ENCODE measurements around the gene PEAK3.

The PEAK3 gene

DNA sequence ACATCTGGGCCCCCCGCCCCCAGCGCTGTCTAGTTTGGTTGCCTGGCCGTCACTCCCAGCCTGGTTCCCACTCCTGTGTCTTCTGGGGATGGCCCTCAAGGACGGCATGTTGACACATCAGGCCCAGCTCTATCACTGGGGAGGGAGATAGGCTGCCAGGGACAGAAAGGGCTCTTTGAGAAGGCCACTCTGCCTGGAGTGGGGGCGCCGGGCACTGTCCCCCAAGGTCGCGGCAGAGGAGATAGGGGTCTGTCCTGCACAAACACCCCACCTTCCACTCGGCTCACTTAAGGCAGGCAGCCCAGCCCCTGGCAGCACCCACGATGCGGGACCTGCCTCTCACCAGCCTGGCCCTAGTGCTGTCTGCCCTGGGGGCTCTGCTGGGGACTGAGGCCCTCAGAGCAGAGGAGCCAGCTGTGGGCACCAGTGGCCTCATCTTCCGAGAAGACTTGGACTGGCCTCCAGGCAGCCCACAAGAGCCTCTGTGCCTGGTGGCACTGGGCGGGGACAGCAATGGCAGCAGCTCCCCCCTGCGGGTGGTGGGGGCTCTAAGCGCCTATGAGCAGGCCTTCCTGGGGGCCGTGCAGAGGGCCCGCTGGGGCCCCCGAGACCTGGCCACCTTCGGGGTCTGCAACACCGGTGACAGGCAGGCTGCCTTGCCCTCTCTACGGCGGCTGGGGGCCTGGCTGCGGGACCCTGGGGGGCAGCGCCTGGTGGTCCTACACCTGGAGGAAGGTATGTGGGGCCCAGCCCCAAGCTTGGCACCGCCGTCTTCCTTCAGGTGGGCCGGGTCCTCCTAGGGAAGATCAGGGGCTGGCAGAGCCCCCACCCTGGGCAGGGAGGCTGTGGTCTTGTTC, 32.7 kb downstream of the PEAK3 start, which contains the start of gene AMH:
Gene AMH, plus strand, starts transcription at position 314 of the 857 bp plus-strand sequence. Its CDS starts 10 bp downstream, at position 324.
- DNase-seq, result no peak

DNA sequence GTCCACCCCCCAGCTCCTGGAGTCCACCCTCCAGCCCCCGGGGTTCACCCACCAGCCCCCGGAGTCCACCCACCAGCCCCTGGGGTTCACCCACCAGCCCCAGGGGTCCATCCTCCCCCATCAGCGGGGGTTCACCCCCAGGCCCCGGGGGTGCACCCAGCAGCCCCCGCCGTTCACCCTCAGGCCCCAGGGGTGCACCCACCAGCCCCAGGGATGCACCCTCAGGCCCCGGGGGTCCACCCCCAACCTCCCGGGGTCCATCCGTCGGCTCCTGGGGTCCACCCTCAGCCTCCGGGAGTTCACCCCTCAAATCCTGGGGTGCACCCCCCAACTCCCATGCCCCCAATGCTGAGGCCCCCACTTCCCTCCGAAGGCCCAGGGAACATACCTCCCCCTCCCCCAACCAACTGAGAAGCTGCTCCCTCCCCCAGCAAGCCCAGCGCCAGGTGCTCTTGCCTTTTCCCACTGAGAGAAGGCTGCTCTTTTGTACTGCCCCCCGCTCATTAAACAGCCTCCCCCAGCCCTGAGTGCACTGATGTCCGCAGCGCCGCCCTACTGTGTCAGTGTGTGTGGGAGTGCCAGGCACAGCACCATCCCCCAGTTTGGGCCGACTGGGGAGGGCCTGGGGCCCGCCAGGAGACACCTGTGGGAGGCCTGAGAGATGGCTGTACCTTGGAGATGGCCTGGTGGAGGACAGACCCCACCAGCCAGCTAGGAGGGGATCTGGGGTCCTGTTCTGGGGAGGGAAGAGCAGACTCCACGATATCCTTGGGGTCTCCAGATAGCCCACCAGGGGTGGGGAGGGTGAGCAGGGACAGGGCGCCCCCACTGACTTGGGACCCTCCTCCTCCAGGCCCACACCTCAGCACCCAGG, 33.6 kb downstream of the PEAK3 start:
- DNase-seq, result no peak

DNA sequence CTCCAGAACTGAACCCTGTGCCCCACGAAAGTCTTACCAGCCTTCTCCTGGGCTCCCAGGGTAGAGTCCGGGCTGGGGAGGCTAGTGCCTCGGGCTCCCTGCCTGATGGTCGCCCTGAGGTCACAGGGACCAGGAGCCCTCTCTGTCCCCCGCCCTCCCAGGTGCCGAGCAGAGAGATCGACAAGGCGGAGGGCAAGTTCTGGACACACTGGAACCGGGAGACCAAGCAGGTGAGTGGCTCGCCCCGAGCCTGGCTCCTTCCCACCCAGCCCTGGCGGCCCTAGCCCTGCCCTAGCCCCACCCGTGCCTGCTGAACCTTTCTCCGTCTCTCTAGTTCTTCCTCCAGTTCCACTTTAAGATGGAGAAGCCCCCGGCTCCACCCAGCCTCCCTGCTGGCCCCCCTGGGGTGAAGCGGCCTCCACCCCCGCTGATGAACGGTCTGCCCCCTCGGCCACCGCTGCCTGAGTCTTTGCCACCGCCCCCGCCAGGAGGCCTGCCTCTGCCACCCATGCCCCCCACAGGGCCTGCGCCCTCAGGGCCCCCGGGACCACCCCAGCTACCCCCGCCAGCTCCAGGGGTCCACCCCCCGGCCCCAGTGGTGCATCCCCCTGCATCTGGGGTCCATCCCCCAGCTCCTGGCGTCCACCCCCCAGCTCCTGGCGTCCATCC, 34.4 kb downstream of the PEAK3 start:
- DNase-seq, result no peak

DNA sequence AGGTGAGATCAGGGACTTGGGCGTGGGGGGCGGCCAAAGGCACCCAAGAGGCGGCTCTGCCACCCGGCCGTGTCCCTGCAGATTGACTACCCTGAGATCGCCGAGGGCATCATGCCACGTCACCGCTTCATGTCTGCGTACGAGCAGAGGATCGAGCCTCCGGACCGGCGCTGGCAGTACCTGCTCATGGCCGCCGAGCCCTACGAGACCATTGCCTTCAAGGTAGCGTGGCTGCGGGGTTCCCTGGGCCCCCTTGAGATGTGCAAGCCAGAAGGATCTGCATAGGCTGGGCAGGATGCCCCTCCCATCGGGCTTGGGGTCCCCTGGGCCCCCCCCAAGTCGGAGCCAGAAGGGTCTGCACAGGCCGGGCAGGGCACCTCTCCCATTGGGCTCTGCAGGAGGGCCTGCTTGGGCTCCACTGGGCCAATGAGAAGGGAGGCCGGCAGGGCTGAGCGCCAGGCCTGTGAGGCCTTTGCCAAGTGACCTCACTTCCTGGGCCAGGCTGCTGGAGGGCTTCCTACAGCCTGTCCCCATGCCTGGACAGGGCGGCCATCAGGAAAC, 35.1 kb downstream of the PEAK3 start:
- DNase-seq, result no peak

DNA sequence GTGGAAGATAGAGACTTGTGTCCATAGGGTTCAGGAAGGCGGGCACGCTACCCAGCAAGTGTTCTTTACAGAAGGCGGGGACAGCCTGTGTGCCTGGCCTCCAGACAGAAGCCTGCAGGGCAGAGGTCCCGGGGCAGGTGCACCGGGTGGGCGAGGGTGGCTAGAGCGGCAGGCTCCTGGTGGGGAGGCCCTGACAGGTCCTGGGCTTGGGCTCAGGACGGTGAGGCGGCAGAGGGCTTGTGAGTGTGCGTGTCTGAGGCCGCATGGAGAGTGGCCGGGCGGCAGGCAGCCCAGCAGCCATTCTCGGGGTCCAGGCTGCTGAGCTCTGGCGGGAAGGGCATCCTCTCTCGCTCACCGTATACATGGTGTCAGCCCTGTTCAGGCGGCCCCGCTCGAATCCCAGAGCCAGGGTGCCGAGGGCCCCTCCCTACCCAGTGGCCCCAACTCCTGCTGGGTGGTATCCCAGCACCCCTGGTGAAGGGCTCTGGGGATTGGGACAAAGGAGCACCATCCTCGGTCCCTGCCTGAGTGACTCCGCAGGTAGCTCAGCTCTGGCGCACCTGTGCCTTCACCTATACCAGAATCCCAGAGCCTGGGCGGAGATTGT, 35.9 kb downstream of the PEAK3 start:
- no peak for DNase-seq

DNA sequence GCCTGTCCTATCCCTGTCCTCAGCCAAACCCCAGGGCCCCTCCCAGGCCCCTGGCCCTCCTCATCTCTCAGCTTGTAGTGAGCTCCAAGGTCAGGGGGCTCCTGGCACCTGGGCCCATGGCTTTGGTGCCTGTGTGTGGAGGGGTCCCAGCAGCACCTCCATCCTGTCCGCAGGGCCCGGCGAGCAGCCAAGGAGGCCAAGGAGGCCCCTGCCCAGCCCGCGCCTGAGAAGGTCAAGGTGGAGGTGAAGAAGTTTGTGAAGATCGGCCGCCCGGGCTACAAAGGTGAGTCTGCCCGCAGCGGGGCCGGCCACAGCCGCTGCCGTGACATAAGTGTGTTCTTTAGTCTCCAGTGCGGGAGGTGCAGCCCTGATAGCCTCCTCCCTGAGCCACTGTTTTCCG, 36.7 kb downstream of the PEAK3 start:
- DNase-seq, result no peak

DNA sequence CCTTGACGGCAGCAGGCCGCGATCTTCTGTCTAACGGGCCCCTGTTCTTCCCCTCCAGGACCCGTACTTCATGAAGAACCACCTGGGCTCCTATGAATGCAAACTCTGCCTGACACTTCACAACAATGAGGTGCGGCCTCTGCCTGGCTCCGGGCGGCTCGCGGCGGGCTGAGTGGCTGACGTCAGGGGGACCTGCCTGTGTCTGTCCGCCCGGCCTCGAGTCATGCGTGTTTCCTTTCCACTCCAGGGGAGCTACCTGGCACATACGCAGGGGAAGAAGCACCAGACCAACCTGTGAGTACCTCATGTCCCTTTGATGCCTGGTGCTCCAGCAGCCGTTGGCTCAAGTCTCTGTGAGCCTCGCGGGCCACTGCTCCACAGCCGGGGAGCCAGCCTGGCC, 37.5 kb downstream of the PEAK3 start:
- DNase-seq, result no peak

DNA sequence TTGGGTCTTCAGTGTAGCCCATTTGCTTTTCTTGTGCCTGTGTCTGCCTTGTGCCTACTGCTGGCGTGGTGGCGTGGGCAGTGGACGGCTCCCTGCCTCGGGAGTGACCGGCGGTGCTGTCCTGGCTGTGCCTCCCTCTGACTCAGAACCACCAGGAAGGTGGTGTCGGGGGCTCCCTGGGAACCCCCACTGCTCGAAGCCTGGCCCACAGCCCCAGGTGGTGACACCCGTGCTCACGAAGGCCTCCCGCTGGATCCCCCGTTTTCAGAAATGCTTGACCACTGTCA, 37.9 kb downstream of the PEAK3 start:
- DNase-seq, result no peak

DNA sequence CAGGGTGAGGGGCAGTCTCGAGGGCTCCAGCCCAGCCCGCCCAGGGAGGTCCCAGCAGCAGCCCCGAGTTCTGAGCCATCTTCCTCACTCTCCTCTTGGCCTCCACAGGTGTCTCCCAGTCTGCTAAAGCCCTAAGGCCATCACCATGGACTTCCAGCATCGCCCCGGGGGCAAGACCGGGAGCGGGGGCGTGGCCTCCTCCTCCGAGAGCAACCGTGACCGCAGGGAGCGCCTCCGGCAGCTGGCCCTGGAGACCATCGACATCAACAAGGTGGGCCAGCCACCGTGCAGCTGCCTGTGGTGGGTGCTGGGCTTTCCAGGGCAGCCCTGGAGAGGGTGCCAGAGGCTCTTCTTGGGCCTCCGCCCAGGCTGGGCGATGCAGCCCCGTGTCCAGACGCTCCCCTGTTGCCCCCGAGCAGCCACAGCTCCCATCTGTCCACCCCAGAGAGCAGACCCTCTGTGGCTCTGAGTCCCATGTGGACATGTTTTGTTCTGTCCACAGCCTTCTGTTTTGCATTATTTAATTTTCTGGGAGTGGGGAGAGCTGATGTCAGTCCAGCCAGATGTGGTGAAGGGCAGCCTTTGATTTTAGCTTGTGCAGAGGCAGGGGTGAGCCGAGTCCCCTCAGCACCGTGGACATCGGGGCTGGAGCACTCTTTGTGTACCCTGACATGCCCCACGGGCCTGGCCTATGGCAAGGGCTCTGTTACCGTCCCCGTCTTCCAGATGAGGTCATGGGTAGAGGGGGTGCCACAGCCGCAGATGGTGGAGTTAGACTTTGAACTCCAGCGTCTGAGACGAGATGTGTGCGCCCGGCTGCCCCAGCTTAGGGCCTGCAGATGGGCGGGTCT, 38.5 kb downstream of the PEAK3 start:
- DNase-seq, result no peak

DNA sequence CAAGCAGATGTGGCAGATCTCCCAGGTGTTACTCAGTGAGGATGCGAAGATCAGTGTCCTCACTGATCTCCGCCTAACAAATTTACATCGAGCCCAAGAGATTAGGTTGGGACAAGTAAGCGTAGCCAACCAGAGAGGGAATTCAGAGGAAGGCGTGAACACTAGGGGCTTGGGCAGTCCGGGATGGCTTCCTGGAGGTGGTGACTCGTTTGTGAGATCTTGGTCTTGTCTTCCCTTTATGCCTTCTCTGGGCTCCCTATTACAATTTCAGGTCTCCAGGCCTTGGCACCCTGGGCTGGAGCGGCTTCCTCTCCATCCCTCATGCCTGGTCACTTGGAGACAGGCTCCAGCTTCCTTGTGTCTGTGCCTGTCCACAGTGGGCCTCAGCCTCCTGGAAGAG, 39.2 kb downstream of the PEAK3 start:
- DNase-seq, result no peak

DNA sequence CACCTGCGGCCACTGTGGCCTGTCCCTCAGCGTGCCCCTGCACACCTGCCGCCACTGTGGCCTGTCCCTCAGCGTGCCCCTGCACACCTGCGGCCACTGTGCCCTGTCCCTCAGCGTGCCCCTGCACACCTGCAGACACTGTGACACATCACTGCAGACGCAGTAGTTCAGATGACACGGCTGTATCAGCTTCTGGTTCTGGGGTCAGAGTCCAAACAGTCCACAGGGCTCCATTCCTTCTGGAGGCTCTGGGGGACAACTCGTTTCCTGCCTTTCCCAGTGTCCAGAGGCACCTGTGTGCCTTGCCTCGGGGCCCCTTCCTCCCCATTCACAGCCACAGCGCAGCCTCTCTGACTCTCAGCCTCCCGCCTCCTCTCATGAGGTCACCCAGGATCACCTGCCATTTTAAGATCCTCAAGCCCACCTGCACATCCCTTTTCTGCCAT, 39.9 kb downstream of the PEAK3 start:
- no peak for DNase-seq

DNA sequence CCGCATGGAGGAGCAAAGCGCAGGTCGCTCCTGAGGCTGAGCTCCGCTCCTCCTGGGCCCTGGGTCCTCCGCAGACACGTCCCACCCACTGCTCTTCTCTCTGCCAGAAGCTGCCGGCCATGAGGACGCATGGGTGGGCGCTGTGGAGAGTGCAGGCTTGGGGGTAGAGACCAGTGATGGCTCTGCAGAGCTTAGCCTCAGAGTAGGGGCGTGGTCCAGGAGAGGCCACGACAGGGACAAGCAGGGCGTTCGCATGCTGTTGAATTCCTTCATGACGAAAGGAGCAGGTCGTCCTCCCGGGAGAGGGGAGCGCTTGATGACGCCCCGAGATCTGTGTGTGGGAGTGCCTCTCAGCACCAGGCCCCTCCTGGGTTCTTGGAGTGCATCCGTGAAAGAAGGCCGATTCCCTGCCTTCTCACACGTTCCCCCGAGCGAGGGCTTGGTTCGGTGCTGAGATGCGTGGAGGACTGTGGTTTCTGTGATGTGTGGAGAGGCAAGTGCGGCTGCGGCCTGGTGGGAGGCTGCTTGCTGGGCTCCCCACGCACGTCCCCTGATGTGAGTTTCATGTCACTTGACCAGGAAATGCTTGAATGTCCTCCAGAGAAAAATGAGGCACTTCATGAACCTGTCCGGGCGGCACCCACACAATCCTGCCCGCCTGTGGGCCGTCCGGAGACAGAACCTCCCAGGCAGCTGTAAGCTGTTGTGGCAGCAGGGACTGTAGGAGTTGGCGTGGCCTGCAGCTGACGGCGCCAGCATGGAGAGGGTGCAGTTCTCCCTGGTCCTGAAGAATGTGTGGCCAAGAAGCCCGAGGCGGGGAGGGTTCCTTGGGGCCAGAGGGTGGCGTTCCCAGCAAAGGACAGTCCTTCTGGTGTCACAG, 40.9 kb downstream of the PEAK3 start:
- no peak for DNase-seq

DNA sequence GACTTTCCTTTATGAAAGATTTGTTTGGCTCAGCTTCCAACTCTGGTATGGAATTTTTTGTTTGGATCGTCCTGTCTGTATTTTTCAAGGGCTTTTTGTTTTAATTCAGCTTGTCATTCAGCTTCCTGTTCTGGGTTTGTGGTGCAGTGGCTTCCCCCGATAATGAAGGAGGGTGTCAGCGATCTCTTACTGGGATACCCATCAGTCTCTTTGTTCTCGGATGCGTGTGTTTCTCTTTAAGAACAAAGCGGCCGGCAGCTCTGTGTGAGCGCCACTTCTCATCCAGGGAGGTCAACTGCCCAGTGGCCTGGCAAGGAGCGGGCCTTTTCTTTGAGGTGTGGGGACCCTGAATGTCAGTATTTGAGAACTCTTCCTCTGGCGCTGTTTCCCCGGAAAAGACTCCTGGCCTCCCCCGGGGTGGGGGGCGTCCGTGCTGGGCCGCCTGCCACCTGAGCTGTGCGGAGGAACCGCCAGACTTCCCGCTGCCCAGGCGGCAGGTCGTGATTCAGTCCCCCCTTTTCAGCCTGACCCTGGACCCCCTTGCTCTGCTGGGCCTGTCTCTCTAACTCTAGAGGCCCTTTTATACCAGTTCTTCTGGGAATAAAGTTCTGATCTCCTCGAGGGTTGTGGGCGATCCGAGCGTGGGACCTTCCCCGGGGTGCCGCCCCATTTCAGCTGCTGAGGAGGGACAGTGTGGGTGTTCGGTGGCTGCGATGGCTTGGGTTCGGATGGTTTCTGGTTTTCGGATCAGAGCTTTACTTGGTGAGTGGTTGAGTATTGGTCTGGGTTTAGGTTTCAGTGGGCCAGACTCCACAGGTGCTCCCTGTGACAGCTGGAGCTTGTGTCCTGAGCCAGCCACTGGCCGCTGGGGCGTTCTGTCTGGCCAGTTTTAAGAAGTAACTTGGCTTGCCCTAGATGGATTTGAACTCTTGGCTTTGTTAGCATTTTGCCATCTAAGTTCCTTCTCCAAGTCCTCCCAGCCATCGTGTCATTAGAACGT, 41.9 kb downstream of the PEAK3 start:
- no peak for DNase-seq

DNA sequence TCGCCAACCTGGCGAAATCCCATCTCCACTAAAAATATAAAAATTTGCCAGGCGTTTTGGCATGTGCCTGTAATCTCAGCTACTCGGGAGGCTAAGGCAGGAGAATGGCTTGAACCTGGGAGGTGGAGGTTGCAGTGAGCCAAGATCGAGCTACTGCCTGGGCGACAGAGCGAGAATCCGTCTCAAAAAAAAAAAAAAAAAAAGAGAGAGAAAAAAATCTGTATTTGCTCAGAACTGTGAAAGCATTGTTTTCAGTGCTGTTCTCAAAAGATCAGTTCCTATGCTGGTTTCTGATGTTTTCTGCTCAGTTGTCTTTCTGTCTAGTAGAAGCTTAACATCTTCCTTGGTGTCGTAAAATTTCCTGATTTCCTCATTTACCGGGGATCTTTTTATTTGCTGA, 42.8 kb downstream of the PEAK3 start:
- DNase-seq, result no peak

DNA sequence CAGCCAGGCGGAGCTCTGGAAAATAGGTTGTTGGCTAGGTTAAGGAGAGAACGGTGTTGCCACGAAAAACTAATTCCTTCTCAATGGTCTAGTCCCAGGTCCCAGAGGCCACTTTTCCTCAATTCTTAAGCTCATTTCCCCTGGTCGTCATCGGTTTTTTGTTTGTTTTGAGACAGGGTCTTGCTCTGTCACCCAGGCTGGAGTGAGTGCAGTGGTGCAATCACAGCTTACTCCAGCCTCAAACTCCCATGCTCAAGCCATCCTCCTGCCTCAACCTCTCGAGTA, 44.2 kb downstream of the PEAK3 start:
- DNase-seq, result no peak

DNA sequence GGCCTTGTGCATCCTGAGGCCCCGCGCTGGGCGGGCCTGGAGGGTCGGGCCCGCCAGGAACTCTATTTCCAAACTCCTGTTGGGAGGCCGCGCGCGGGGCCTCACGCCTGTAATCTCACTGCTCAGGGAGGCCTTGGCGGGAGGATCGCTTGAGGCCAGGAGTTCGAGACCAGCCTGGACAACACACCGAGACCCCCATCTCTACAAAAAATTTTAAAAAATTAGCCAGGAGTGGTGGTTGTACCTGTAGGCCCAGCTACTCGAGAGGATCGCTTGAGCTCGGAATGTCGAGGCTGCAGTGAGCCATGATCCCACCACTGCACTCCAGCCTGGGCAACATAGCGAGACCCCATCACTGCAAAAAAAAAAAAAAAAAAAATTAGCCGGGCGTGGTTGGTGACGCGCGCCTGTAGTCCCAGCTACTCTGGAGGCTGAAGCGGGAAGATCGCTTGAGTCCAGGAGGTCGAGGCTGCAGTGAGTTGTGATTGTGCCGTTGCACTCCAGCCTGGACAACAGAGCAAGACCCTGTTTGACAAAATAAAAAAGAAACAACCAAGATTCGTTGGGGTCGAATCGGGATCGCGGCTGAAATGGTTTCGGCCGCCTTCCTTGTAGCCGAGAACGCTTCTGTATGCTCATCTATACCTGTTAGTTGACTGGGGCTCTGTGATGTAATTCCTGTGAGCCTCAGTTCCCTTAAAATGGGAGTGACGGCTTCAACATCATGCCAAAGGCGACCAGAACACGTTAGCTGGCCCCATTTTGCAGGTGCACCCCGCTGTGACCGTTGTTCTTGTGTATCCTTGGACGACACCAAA, 44.7 kb downstream of the PEAK3 start:
- no peak for DNase-seq

DNA sequence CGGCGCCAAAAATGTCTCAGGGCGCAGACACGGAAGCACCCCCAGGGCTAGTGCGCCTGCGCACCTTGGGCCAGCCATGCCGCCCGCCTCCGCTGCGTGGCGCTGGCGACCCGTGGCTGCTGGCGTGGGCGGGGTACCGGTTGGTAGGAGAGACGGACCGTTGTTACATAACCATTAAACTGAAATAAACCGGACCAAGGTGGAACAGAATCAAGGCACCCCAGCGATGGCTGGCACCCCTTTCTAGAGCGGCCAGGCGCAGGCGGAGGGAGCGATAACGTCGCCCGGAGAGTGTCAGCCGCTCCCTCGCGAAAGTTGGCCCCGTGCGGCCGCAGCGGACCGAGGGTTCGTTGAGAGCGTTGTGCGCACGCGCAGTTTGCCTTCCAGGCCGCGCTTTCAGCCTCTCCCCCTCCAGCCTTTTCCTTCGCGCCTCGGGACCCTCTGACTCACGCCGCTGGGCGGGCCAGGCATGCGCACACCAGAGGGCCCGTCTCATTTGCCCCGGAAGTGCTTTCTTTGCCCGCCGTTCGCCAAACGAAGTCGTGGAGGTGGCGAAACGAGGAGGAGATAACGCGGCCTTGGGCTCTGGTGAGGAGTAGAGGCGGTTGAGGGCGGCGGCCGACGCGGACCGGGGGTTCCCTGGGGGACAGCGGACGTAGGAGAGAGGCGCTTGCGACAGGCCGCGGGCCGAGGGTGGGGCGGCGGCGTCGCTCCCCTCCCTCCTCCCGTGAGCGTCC, 45.5 kb downstream of the PEAK3 start, which contains the start of the genes PLEKHJ1 and SF3A2:
Gene PLEKHJ1, minus strand, starts transcription at position 16 of the 737 bp plus-strand sequence. CDS start 81 bp downstream, outside the sequence.
Gene SF3A2, plus strand, starts transcription at position 511 of the 737 bp plus-strand sequence. CDS start 6,595 bp downstream, outside the sequence.
- peak; percentile 91 for DNase-seq

DNA sequence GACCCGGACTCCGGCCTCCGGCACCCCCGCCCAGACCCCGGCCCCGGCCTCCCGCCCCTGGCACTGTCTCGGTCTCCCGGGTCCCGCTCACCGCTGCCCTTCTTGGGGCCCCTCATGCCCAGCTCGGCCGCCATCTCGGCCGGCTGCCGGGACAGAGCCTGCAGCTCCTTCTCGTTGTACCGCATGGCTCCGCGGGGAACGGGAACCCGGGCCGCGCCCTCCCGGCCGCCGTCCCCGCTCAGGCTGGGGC, 46.0 kb downstream of the PEAK3 start:
- no peak for DNase-seq
